Measurements from ENCODE around the gene PTPRD. TPM values are rescaled to one million over a fixed set of nuclear protein-coding genes. Genes with fewer than 3 reads are reported as not detected.

The PTPRD gene
- total RNA-seq, 1 experiment from 2014 or later, result 0.02 TPM

GRCh38 chr9:8757881-8758280 lies 1854.9 kb downstream of the PTPRD start:
- Histone ChIP-seq H2AFZ (ENCODE audit: low read depth, low read length, poor library complexity, severe bottlenecking) (no peak overlapping the region), H3K9me3 (ENCODE audit: control insufficient read depth in 1 of 2, insufficient read depth in 1 of 2, low read depth in 1 of 2, low read length in 2 of 2) (peaks cover 11 to 32% of the 10 kb centered on the region in 2 experiments; a peak in 2 of 4 replicates), H3K9ac (ENCODE audit: low read length) (no peak overlapping the region), H3K36me3 (ENCODE audit: control insufficient read depth in 1 of 2, insufficient read depth in 2 of 2, low read length in 2 of 2) (no peaks in the 10 kb centered on the region), H3K27ac (ENCODE audit: low read depth, low read length) (no peak overlapping the region), H3K9me2 (ENCODE audit: insufficient read depth) (no peaks in the 10 kb centered on the region), H3K4me3 (replicated peaks in 1 of 2; ENCODE audit: low read depth in 1 of 2, low read length in 2 of 2) (no peak overlapping the region), H3K4me1 (ENCODE audit: control insufficient read depth in 1 of 2, insufficient read depth in 2 of 2, low read length in 2 of 2) (no peaks in the 10 kb centered on the region), H4K20me1 (ENCODE audit: insufficient read depth) (no peaks in the 10 kb centered on the region), H3K79me2 (ENCODE audit: insufficient read depth, low read length) (no peaks in the 10 kb centered on the region), H3K4me2 (ENCODE audit: low read length) (no peak overlapping the region), H3K27me3 (ENCODE audit: insufficient read depth, low read length) (no peaks in the 10 kb centered on the region)
- ChIA-PET POLR2A (no interaction called here), RAD21 (ENCODE audit: low non-redundant PET in 1 of 2, low total read pairs in 2 of 2, uncharacterized antibody in 2 of 2, unreplicated experiment in 2 of 2) (no interaction called here), CTCF (no interaction called here)
- no TSS peak for BruUV-seq (replicated peaks)
- DNase-seq (ENCODE audit: low read depth, low spot score) (no peak), ATAC-seq (no peak)
- intact Hi-C loops (cut with micrococcal nuclease), result no loop called here
- TF ChIP-seq ELF1 (IDR thresholded peaks at IDR 0.05; ENCODE audit: borderline replicate concordance, low read depth) (no peak), SP1 (IDR thresholded peaks at IDR 0.05; ENCODE audit: low read depth) (no peak), REST (IDR thresholded peaks at IDR 0.05; ENCODE audit: low read depth) (no peak), FOSL1 (IDR thresholded peaks at IDR 0.05; ENCODE audit: low read depth) (no peak), ZNF274 (IDR thresholded peaks at IDR 0.05; ENCODE audit: low read depth, low read length) (no peak), ZBTB33 (IDR thresholded peaks at IDR 0.05; ENCODE audit: extremely low read depth, insufficient replicate concordance, low read length) (no peak), CBX3 (IDR thresholded peaks at IDR 0.05; ENCODE audit: low read depth) (no peak), CTCF (IDR thresholded peaks at IDR 0.05 in 2 of 3, conservative IDR thresholded peaks at IDR 0.05 in 1 of 3; ENCODE audit: borderline replicate concordance in 1 of 3, insufficient read depth in 1 of 3, low read depth in 2 of 3, low read length in 2 of 3) (no peak), EGR1 (IDR thresholded peaks at IDR 0.05; ENCODE audit: low read depth) (no peak), SIN3A (IDR thresholded peaks at IDR 0.05; ENCODE audit: low read depth) (no peak), EZH2 (IDR thresholded peaks at IDR 0.05) (no peak), JUND (IDR thresholded peaks at IDR 0.05) (no peak)
